GM12872 (cell line): ENCODE data around the gene FAM174A.

ENCODE experiments used
- CTCF ChIP-seq: IDR thresholded peaks from 3 replicates; pipeline ENCODE4 v1.5.1; 2011; ENCODE audit warnings: low read depth, mild to moderate bottlenecking, low read length, moderate library complexity; ENCODE audit not compliant: insufficient read depth

FAM174A gene

GRCh38 chr5:100518377-100518776 is 16.8 kb upstream of the FAM174A start:
- TF ChIP-seq CTCF, result no peak

GRCh38 chr5:100519075-100519474 is 16.1 kb upstream of the FAM174A start:
- TF ChIP-seq CTCF, result no peak

DNA sequence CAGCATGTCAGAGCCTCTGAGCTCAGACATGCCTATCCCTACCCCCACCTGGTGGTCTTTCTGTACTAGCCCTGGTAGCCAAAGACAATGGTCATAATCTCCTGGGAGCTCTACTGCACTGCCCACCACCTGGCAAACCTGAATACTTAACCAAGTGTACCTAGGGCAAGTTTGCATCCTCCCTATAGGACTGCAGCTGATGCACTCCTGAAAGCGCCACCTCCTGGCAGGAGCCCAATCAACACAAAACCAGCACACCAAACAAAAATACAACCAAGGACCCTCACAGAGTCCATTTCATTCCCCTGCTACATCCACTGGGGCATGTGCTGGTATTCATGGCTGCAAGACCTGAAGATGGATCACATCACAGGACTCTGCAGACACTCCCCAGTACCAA is 14.8 kb upstream of the FAM174A start:
- TF ChIP-seq CTCF, result 0 out of 3 replicates have a peak, but pooled peaks have one; percentile 20

DNA sequence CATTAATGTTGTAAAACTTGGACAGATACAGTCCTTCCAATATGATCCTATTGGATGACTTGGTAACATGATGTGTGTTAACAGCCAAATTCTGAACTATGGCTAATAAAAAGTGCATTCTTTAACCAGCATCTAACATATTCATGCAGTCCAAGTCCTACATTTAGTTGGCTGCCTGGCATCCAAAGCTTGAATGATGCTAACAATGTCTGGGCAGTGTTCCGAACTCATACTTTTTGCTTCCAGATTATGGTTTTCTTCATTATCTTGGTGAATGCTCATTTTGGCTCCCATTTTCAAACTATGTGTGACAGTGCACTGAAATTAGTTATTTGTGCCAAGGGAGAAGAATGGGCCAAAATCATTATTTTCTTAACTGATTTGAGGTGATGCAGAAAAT is 2.8 kb downstream of the FAM174A start:
- TF ChIP-seq CTCF, result no peak

DNA sequence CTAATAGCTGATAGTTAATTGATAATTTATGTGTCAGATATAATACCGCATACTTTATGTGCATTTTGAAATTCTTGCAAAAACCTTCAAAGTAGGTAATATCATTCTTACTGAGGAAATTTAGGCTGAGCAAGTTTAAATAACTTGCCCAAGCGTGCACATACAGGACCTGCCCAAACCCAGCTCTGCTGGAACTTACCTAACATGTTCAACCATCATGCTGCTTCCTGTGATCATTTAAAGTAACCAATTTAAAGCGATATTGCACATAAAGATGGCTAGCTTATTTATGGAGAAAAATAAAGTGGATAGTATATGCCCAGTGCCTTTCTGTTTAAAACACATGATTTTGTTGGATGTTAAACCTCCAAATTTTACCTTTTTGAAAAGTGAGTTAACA is 4.3 kb downstream of the FAM174A start:
- no peak for TF ChIP-seq CTCF

DNA sequence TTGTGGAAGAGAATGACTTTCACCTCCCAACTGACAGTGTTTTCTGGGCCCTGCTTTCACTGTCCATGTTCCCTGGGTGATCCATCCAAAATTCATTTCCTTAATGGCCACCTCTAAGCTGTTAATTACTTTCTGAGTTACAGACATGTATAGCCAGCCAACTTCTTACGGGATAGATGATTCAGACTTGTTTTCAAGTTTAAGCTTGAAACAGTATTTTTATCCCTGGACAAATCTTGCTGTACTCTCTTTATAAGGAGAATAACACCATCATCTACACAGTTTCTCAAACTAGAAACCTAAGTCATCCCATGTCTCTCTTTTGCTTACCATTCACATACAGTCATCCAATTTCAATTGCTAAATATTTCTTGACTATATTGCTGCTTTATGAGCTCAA is 6.9 kb downstream of the FAM174A start:
- no peak for TF ChIP-seq CTCF

DNA sequence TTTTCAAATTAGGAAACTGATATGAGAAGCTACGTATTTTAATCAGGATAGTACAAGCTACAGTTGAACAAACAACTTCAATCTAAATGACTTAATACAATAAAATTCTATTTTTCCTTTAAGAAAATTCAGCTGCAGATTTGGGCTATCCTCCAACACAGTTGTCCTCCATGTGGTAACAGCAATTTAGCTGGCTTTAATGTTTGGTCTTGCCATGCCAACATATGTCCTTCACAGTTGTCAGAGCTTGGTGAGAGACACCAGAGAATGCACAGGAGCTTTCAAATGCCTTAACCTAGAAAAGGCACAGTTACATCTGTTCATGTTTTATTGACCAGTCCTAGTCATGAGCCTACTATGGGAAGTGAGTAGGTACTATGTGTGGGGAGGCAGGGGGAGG is 10.8 kb downstream of the FAM174A start:
- no peak for TF ChIP-seq CTCF
